Superior temporal gyrus (tissue), 1 donor: ENCODE measurements around the gene WRNIP1.

Source experiments
- DNase-seq: peaks from one replicate; pipeline ENCODE4 v3.0.0-alpha.2; 2016; ENCODE audit errors: extremely low spot score

WRNIP1 gene

DNA sequence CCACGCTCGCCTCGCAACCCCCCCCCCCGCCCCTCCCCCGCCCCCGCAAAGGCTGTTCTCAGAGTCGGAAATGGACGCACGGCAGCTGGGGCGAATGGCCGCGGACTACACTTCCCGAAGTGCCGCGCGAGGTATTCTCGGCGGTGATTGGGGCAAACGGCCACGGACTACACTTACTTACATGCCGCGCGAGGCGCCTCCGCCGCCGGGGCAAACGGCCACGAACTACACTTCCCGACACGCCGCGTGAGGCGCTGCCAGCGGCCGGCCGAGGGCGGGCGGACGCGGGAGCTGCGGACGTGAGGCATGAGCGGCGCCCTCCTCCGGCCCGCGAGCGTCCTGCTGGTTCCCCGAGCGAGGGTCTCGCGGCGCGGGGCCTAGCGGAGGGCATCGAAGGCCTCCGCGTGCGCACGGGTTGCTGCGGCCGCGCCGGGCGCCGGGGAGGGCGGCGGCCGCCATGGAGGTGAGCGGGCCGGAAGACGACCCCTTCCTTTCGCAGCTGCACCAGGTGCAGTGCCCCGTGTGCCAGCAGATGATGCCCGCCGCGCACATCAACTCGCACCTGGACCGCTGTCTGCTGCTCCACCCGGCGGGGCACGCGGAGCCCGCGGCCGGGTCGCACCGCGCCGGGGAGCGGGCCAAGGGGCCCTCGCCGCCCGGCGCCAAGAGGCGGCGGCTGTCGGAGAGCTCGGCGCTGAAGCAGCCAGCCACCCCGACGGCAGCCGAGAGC is at the start of gene WRNIP1:
TSS of gene WRNIP1 (plus strand) at position 228 of the 730 bp plus-strand sequence. CDS start at position 458, 230 bp downstream.
- peak; percentile 99 for DNase-seq

DNA sequence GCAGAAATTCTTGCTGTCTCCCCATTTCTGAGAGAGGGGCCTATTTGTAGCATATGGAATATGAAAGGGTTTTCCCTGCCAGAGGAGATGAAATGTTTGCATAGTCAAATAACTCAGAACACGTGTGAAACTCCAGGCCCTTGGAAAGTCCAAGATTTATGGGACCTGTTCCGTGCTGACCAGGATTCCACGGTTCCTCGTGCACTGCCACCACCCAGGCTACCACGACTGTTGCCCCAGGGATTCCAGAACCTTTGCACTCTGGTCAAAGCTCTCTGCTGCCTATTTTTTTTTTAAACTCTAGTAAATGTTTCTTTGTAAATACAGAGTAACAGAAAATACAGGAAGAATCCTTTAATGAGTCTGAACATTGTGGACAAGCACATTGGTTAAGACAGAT is 49.5 kb upstream of the WRNIP1 start:
- DNase-seq: no peak

DNA sequence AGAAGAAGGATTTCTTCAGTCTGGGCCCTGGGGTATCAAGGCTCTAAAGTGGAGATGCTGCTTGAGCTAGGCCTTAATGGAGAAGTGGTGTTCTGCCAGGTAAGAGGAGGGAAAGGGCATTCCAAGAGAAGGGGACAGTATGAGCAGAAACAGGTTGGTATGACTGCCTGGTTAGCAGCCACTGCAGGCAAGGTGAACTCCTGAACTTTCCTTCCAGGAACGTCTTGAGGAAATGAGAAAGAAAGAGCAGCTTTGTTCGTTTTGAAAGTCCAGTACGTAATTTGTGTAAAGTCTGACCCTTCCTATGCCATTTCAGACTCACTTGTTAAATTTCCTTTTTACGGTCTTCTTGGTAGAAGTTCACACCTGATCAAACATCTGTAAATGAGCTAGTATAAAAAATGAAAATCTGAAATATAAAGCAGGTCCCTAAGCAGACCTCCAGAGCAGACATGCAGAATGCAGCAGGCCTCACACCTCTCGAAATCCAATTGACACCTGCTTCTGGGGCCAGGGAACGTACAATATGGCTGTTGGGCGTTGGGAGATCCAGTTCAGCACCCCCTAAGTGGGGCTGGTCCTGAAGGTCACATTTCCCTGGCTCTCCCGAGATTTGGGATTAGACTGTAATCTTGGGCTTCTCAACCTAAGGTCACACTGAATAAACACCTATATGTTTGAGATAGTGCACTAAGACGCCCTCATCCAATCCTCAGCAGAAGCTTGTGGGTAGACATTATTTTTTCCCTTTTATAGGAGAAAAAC is 48.1 kb upstream of the WRNIP1 start:
- DNase-seq: no peak

DNA sequence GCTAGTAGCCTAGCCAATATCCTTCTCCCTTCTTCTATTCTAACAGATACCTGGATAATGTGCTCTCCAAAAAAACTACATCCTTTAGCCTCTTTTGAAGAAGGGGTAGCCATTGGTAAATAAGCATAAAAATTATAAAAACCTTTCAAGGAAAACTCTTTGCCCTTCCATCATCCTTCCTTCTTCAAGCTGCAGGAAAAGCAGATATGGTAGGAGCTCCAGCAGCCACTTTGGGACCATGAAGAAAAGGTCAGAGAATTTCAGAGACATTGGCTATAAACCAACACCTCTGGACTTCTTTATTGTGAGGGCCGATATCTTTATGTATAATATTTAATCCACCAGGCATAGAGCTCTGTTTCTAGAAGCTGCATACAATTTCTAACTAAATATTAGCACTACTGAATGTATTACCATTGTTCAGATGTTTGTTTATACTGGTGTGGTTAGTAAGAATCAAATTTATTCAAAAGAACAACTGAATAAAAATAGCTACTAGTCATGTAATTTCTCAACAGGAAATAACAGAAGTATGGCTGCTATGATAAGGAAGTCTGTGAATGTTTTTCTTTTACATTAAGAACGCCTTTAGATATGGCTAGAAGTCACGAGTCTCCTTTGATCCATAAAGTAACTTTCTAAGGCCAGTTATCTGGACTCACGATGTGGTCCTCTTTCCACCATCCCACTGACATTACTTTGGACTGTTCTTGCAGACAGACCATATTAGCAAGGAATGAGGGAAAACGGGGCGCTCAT is 46.7 kb upstream of the WRNIP1 start:
- no peak for DNase-seq

DNA sequence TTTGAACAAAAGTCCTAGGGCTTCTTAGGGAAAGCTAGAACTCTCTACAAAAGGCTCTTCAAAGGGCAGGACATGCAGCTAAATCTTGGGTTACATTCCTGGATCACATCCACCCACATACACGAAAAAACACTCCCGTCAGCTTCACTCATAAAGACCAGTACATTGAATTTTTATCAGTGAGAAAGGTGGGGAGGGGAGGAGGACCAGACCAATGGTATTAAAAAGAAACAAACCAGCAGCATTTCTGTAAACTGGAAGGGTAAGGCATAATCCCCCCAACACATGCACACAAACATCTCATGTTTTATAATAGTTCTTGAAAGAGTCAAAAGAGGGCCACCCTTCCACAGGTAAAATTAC is 46.1 kb upstream of the WRNIP1 start:
- no peak for DNase-seq

DNA sequence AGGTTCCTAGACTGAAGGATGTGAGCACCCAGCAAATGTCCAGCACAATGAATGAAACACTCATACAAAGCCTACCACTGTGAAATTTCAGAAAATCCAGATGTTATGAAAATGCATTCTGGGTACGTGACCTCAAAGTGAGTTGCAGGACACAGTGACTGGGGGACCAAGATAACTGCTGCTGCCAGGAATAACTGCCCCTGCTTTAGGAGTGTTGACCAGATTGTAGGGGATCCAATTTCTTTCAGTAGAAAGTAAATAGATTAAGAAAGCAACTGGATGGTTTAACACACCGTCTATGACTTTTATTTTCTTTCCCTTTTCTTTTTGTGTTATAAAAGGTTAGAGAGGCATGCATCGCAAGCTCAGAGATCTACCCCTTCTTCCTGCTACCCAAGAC is 44.0 kb upstream of the WRNIP1 start:
- DNase-seq: no peak

DNA sequence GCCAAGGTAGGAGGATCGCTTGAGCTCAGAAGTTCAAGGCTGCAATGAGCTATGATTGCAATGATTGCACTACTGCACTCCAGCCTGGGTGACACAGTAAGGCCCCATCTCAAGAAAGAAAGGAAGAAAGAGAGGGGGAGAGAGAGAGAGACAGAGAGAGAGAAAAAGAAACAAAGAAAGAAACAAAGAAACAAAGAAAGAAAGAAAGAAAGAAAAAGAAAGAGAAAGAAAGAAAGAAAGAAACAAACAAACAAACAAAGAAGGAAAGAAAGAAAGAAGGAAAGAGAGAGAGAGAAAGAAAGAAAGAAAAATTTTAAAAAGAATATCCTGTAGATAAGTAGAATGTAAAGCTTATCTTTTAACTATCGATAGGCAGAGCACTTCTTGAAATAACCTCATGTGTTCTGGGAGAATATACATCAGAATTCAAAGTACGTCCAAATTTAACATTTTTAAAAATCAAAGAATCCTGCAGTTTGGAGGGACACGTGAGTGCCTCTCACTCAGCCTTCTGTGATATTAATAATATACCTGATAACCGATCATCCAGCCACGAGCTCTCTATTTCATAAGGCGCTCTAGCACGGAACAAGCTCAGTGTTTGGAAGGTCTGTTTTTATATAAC is 39.7 kb upstream of the WRNIP1 start:
- DNase-seq: no peak

DNA sequence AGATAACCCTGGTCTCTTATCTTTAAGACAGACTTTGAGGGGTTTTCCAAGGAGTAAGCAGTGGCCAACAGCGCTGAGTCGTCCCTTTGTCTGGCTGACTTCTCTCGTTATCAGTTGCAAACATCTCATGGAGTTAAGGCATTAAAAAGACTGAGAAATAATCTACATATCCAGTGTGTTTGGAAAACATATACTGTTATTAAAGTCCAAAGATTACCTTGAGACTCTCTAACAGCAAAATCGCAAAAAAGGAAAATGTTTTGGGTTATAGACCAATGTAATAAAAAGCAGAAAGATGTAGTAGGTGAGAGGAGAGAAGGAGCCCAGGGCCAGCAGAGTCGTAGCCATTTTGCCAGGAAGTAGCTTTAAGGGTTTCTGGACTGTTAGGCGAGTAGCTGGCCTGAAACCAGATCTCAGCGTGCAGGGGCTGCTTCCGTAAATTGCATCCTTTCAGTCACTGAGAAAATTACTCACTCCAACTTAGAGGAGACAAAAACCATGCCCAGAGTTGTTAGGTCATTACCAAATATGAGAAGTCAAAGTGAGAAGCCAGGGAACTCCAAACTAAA is 39.1 kb upstream of the WRNIP1 start:
- DNase-seq: no peak

DNA sequence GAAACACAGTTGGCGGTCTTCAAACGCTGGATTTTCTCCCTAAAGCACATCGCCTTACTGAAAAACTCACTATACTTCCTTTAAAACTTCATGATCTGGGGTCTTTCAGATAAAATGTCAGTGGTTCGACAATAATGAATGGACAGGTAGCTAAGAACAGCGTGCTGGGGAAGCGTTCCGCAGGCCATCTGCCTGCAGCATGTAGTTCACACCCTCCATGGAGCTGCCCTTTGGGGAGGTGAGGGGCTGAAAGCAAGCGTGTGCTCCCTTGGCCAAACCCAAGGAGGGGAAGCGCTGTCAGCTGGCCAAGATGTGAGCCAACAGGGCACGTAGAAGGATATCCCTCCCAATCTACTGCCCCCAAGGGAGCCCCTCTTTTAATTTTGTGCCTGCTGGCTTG is 35.3 kb upstream of the WRNIP1 start:
- DNase-seq: no peak

DNA sequence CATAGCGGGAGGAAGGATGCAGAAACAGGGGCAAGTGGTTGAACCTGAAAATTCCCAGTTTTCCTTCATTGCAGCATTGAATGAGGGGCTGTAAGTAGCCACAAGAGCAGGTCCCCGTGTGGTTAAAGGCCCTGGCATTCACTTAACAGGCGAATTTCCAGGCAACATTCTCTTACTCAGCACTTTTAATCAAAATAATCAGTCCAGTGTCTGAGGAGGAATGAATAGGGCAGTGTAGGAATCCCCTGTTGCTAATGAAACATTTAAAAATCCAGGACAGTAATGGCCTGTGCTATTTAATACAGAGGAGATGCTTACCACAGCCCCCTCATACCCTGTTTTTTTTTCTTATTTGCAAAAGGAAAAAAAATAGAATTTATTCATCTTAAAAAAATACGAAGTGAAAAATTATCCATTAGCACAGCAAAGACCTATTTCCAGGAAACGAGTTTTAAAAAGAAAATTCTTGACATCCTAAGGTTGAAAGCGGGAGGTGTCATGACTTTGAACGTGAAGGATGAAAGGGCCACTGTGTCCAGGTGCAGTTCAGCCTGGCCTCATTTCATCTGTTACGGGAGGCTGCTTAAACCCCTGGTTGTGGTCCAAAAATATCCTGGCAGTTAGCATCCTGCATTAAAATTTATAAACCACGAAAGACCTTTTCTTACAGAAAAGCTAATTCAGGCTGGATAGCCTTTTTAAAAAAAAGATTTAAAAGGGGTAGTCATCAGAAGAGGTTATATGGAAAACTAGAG is 34.7 kb upstream of the WRNIP1 start:
- peak; percentile 53 for DNase-seq

DNA sequence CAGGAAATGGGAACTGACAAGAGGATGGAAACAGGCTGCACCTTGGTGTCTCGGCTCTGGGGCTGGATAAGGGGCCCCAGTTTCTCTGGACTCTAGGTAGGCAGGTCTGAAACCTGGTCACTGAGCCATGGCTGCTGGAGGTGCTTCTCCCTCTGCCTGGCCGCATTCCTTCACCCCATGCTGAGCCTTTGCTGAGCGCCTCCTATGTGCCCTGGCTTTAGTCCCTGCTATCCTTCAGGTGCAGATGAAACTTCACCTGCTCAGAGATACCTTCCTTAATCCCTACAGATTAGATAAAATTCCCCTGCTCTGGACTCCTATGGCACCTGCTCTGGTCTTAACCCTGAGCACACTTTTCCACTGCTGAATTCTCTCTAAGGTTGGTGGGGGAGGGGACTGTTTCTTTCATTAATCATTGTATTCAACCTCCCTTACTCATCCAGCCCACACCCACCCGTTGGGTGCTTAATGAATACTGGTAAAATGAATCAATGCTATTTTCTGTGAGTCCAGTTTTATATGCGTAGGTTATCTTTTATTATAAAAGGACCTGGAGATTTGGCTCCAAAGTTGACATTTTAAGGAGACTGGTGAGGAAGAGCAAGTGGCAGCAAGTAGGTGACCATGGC is 33.8 kb upstream of the WRNIP1 start:
- DNase-seq: no peak

DNA sequence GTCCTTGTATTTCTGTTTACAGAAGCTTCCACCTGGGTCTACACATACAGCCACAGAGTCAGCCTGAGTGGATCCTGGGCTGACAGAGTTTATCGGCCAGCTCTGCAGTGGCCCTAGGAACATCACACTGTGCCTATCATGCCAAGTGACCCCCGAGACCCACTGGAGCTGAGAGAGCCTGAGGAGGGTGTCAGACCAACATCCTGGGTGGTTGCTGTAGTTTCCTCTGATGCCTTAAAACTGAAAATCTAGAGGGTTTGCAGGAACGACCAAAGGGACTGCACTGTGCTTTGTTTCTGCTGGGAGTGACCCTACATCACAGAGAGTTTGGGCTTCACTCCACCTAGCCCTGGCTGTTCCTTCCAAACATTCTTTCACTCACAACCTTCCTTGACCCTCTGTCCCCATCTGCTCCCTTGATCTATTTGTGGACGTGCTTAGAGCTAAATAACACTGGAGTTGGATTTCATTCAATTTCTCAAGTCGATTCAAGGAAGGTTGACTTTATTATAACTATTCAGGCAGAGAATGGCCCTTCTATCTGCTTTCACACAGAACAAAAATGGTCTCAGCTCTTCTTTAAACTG is 32.6 kb upstream of the WRNIP1 start:
- DNase-seq: no peak

DNA sequence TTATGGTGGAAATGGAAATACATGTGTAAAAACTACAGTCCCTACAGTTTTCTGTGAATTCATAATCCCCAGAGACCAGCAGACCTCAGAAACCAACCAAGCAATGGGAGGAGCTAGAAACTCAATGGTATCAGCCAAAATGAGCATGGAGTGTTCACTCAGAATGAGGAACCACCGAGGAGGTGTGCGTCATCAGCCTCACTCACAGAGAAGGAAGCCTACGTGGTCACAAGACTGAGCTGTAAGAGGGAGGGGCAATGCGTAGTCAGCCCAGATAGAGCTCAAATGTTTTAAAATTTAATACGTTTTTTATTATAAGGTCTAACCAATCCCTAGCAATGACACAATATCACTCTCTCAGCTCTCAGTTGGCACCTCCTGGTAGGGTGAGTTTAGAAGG is 31.9 kb upstream of the WRNIP1 start:
- no peak for DNase-seq

DNA sequence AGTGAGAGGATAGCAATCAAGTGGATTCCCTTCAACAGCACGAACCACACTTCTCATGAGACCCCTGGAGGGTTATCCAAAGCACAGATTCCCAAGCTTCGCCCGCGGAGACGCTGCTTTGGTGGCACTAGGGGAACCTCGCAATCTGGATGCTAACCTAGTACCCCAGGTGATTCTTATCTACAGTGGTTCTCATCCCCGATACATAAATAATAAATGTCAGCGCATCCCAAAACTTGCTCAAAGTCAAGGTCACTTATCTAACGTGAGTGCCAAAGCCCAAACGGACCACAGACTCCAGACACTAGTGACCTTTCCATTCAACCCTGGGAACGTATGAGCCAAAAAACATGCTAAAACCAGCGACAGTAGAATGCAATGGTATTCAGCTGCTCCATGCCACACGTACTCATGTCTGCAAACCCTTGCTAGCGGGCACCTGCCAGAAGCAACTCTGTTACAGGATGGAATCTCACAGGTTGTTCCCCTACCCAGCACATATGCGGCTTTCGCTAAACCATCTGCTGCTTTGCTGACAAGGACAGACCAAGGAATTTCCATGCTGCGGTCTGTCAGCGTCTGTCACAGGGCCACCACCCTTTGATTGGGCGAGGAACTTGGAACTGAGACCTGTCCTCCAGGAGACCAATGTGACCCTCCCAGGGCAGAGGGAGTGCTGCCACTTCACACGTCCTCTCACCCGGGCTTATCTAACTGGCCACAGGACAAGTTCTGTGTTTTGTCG is 31.3 kb upstream of the WRNIP1 start:
- DNase-seq: no peak

DNA sequence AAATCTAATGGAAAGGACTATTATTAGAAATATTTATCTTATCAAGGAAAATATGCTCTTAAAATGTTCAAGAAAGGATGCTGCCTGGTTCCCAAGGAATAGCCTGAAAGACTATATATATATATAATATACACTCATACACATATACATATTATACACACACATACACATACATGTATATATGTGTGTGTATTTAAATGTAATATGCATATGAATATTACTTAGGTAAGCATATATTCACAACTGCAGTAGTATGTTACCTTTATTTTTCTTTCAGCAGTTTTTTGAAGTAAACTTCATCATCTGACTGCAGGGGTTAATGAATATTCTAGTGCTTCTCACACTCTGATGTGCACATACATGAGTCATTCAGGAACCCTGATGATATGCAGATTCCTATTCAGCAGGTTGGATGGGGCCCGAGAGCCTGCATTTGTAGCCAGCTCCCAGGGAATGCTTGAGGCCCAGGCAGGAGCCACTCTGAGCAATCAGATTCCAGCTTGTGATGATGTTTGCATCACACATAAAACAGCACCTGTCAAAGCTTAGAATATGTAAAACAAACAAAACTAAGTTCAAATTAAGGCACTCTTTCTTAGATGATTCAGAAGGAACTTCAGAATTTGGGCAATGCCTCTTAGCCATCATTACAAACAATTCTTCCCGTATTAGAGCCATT is 30.6 kb upstream of the WRNIP1 start:
- no peak for DNase-seq

DNA sequence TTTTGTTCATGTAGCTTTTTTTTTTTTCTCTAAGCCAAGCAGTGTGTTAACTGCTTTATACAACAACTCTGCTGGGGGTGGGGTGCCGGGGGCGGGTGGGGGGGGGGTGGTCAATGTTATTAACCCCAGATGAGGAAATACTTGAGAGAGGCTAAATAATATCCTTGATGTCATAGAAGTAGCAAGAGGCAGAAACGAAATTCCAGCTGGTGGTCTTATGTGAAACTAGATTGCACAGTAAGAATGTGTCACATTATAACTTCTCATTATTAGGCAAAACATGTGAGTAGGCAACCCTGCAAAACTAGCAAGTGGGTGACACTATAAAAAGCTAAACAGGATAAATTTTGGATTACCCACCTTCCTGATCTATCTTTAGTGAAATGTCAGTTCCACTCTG is 27.3 kb upstream of the WRNIP1 start:
- DNase-seq: no peak

DNA sequence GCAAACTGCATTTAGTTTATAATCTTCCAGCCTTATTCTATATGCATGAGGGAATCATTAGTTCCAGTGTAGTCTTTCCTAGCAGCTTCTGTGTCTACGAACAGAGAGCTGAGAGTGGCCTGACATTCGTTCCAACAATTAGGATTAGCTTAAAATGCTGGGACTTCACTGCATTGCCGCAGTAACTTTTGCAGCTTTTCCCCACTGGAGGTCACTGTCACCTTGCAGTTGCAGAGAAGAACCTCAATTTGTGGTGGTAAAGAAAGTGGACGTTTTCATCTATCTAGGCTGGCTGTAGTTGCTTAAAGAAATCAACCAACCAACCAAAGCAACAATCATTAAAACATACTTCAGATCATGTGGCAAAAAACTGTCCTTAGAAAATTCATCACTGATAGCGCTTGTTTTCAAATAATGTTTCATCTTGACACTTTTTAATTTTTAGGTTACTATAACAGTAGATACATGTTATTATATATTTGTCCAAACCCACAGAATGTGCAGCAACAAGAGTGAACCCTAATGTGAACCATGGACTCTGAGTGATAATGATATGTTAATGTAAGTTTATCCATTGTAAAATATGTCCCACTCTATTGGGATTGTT is 26.7 kb upstream of the WRNIP1 start:
- DNase-seq: peak; percentile 84

DNA sequence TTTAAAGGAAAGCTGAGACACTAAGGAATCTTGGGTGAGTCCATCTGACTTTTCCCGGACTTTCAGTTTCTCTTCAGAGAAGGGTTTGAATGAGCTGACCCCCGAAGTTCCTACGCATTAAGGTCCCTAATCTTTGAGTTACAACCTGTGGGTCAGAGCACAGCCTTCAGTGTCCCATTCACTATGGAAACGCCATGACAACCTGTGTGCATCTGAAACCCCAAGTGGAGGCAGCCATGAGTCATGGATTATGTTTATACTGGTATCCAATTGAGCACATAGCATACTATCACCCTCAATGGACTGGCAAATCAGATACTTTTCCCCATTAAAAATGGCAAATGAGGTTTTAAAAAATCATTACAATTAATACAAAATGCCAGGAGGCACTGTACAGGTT is 25.9 kb upstream of the WRNIP1 start:
- DNase-seq: no peak

DNA sequence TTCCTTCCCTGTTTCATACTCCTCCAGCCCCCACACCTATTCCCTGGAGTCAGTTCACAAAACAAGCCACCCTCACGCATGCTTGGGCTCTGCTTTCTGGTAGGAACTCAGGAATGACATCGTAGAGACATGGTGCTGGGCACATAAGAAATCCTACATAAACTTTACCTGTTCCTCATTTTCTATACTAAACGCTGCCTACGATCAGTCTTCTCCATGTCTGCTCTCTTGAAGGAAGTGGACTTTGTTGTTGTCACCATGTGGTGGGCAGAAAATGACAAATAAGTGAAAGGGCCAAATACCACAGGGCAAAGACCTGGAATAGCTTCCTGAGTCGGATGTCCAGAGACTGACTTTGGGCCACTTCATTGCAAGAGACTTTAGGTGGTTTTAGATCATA is 24.6 kb upstream of the WRNIP1 start:
- DNase-seq: no peak
